Tibial nerve (tissue), 4 donors: ENCODE results near the gene ULK3. TPM values are rescaled to one million over a fixed set of nuclear protein-coding genes. Genes with fewer than 3 reads are reported as not detected.

Experiments used
- DNase-seq, 2 donors: peaks; one replicate each; pipeline ENCODE4 v3.0.0-alpha.2; 2019; ENCODE audit warnings: low spot score in 2 of 2
- H3K27ac ChIP-seq, 4 donors: fragments of 200-600 bp; sonication (generic) in 3 of 4; one replicate each; pipeline ENCODE4 v1.5.1; 2017 to 2019; ENCODE audit warnings: mild to moderate bottlenecking in 1 of 4
- H3K27me3 ChIP-seq, 2 donors: fragments of 200-600 bp; sonication (generic) in 1 of 2; one replicate each; pipeline versions ENCODE4 v1.5.1 to v1.6.0; 2017 to 2019
- H3K36me3 ChIP-seq, 3 donors: fragments of 200-600 bp; sonication (generic); one replicate each; pipeline ENCODE4 v1.5.1; 2018 to 2019
- H3K4me1 ChIP-seq, 4 donors: fragments of 200-600 bp; sonication (generic) in 3 of 4; one replicate each; pipeline ENCODE4 v1.5.1; 2017 to 2019
- H3K4me3 ChIP-seq, 4 donors: fragments of 200-600 bp; sonication (generic) in 3 of 4; one replicate each; pipeline ENCODE4 v1.5.1; 2017 to 2019; ENCODE audit warnings: mild to moderate bottlenecking in 1 of 4, moderate library complexity in 1 of 4
- H3K9me3 ChIP-seq, 4 donors: fragments of 200-600 bp; sonication (generic) in 3 of 4; one replicate each; pipeline ENCODE4 v1.5.1; 2017 to 2019
- CTCF ChIP-seq, 5 experiments: fragments of 200-600 bp in 3 of 5; fragments of 450-650 bp in 2 of 5; sonication (generic) in 3 of 5; IDR thresholded peaks; one replicate each; pipeline ENCODE4 v1.5.1; 2016 to 2019; ENCODE audit warnings: antibody characterized with exemption in 5 of 5, mild to moderate bottlenecking in 3 of 5, moderate library complexity in 2 of 5
- EP300 ChIP-seq, 2 donors: sonication (generic); formaldehyde crosslinking; IDR thresholded peaks; one replicate each; pipeline ENCODE4 v1.6.1; 2017; ENCODE audit warnings: antibody characterized with exemption in 2 of 2, mild to moderate bottlenecking in 1 of 2
- POLR2A ChIP-seq, 2 donors: fragments of 450-650 bp; IDR thresholded peaks; one replicate each; pipeline ENCODE4 v1.6.1; 2017; ENCODE audit warnings: antibody characterized with exemption in 2 of 2, mild to moderate bottlenecking in 2 of 2, moderate library complexity in 2 of 2
- WGBS, 2 donors: methylation state at CpG; one replicate each; pipeline ENCODE4 v1.1.5; 2018; 5-methylcytosine and 5-hydroxymethylcytosine counted together
- total RNA-seq, 4 donors: library from RNA; depleted of rRNA; stranded (reverse); fragments of >200 nt; gene quantifications; one replicate each; pipeline ENCODE4 v1.1.0, GENCODE V29; 2016

Gene ULK3
- total RNA-seq, 4 donors from 2014 or later: 42.6 to 86.7 (median 48.9) TPM

DNA sequence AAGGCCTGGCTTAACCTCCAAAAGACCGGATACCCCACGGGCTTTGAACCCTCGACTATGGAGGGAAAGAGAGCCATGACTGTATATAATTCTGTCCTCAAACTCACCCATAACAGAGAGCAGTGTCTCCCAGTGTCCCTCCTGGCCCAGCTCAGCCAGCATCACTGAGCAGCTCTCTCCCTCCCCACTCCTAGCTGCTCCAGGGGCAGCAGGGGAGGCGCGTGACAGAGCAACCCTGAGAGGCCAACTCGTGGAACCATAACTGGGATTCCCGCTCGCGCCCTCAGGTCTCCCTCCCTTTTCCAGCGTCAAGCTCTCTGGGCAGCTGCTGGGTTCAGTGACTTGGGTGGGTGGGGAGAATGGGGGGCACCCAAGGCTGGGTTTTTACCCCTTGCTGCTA is 17.1 kb downstream of the ULK3 start:
- Histone ChIP-seq H3K36me3 (no peaks in the 10 kb centered on the region), H3K27ac (no peak overlapping the region), H3K4me1 (peaks cover 0 to 10% (median 0%) of the 10 kb centered on the region in 4 donors), H3K4me3 (no peak overlapping the region), H3K27me3 (peaks cover 0 to 48% of the 10 kb centered on the region in 2 donors), H3K9me3 (no peaks in the 10 kb centered on the region)
- TF ChIP-seq POLR2A (IDR thresholded peaks at IDR 0.05): no peak
- no peak for TF ChIP-seq CTCF (IDR thresholded peaks at IDR 0.05)
- no peak for TF ChIP-seq EP300 (IDR thresholded peaks at IDR 0.05)
- DNase-seq: no peak
- WGBS, 2 donors: 47 to 57% methylated on average over 6 to 9 of the region's 10 CpGs

DNA sequence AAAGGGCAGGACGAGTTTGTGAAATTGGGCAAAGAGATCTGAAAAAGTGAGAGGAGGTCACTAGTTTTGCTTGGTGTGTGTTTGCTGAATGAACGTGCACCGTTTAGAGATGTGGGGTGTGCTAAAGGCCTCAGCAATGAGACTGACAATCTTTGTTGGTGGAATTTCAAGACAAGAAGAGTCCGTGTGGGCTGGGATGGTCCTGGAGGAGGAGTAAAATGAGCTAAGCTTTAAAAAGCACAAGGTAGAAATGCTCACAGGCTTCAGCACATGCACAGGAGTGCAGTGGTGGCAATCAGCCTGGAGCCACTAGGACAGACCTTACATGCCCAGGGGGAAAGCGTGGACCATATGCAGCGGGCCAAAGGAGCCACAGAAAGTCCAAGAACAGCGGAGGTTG is 18.0 kb downstream of the ULK3 start:
- H3K4me1 ChIP-seq: peaks cover 0 to 10% (median 0%) of the 10 kb centered on the region in 4 donors
- 64 to 73% methylated on average over 7 of the region's 7 CpGs for WGBS, 2 donors
- H3K27ac ChIP-seq: no peak overlapping the region
- TF ChIP-seq EP300 (IDR thresholded peaks at IDR 0.05): no peak
- no peak overlapping the region for H3K4me3 ChIP-seq
- no peaks in the 10 kb centered on the region for H3K9me3 ChIP-seq
- no peaks in the 10 kb centered on the region for H3K36me3 ChIP-seq
- DNase-seq: no peak
- peaks cover 0 to 45% of the 10 kb centered on the region in 2 donors for H3K27me3 ChIP-seq

- Histone ChIP-seq H3K27me3 (peaks cover 0 to 37% of the 10 kb centered on the region in 2 donors), H3K4me1 (peaks cover 0 to 10% (median 0%) of the 10 kb centered on the region in 4 donors), H3K4me3 (no peak overlapping the region), H3K27ac (no peak overlapping the region), H3K36me3 (no peaks in the 10 kb centered on the region), H3K9me3 (no peaks in the 10 kb centered on the region)
- DNase-seq: no peak
- 71 to 79% methylated on average over 6 of the region's 6 CpGs for WGBS, 2 donors
- no peak for TF ChIP-seq POLR2A (IDR thresholded peaks at IDR 0.05)
- TF ChIP-seq EP300 (IDR thresholded peaks at IDR 0.05): no peak
Measured at GRCh38 chr15:74823324-74823723, 19.6 kb downstream of the ULK3 start.

DNA sequence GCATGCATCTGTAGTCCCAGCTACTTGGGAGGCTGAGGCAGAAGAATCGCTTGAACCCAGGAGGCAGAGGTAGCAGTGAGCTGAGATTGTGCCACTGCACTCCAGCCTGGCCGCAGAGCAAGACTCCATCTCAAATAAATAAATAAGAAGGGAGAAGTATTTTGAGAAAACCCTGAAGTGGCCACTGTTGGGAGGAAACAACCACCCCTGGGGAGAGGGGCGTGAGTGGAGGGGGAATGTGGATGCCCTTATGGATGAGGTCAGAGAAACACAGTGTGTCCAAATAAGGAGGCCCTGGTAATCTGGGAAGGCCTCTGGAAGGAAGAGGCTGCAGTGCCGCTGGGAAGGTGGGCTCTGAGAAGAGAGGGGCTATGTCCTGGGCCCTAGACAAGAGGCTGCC is 20.7 kb downstream of the ULK3 start:
- Histone ChIP-seq H3K27ac (no peak overlapping the region), H3K27me3 (peaks cover 0 to 32% of the 10 kb centered on the region in 2 donors), H3K9me3 (no peaks in the 10 kb centered on the region), H3K4me1 (peaks cover 0 to 10% (median 0%) of the 10 kb centered on the region in 4 donors), H3K36me3 (no peaks in the 10 kb centered on the region), H3K4me3 (no peak overlapping the region)
- DNase-seq: no peak
- TF ChIP-seq POLR2A (IDR thresholded peaks at IDR 0.05) (no peak), CTCF (IDR thresholded peaks at IDR 0.05) (no peak), EP300 (IDR thresholded peaks at IDR 0.05) (no peak)
- 75 to 77% methylated on average over 4 of the region's 4 CpGs for WGBS, 2 donors

- Histone ChIP-seq H3K4me1 (peaks cover 0 to 8% (median 0%) of the 10 kb centered on the region in 4 donors), H3K27me3 (peaks cover 0 to 27% of the 10 kb centered on the region in 2 donors), H3K36me3 (no peaks in the 10 kb centered on the region), H3K27ac (no peak overlapping the region), H3K4me3 (no peak overlapping the region), H3K9me3 (no peaks in the 10 kb centered on the region)
- no peak for DNase-seq
- no peak for TF ChIP-seq POLR2A (IDR thresholded peaks at IDR 0.05)
- no peak for TF ChIP-seq CTCF (IDR thresholded peaks at IDR 0.05)
- TF ChIP-seq EP300 (IDR thresholded peaks at IDR 0.05): no peak
- 75 to 88% methylated on average over 6 to 7 of the region's 7 CpGs for WGBS, 2 donors
Measured at GRCh38 chr15:74821790-74822158, 21.2 kb downstream of the ULK3 start.

- no peak for DNase-seq
- no peaks in the 10 kb centered on the region for H3K36me3 ChIP-seq
- H3K9me3 ChIP-seq: no peaks in the 10 kb centered on the region
- no peak overlapping the region for H3K4me3 ChIP-seq
- TF ChIP-seq EP300 (IDR thresholded peaks at IDR 0.05) (no peak), CTCF (IDR thresholded peaks at IDR 0.05) (no peak), POLR2A (IDR thresholded peaks at IDR 0.05) (no peak)
- 37 to 46% methylated on average over 11 of the region's 11 CpGs for WGBS, 2 donors
- H3K27me3 ChIP-seq: peaks cover 0 to 24% of the 10 kb centered on the region in 2 donors
- H3K27ac ChIP-seq: no peak overlapping the region
- H3K4me1 ChIP-seq: peaks cover 0 to 2% (median 0%) of the 10 kb centered on the region in 4 donors
Measured at GRCh38 chr15:74821091-74821789, 21.7 kb downstream of the ULK3 start.
